ENCODE measurements around the gene TPST2.

TPST2 gene

DNA sequence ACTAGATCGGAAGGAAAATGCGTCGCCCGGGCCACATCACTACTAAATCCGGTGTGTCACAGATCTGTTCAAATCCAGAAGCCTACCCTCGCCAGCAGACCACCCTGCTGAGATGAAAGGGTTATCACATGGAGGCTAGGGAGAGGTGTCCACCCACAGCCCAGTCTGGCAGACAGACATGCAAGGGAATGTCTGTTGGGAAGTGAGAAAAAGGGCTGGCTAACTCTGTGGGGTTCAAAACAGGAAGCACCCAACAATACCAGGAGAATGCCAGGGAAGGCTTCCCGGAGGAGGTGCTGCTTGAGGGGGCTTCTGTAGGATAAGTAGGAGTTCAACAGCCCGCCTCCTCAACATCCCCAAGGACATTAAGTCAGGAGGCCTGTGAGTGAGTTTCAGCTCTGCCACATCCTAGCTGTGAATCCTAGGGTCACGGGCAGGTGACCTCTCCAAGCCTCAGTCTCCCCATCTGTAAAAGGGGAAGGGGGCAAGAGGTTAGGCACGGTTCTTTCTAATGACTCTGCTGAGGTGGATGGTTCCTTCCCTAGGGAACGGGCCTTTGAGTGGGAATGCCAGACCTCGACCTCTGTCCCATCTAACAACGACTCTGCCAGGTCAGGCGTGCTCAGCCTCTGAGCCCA lies 1.1 kb downstream of the TPST2 start:
- H3K4me3 ChIP-seq (ENCODE audit: low read depth, low read length): peak overlapping the region; percentile 85
- DNase-seq (ENCODE audit: low read depth): no peak
- TF ChIP-seq, protein P1, sequence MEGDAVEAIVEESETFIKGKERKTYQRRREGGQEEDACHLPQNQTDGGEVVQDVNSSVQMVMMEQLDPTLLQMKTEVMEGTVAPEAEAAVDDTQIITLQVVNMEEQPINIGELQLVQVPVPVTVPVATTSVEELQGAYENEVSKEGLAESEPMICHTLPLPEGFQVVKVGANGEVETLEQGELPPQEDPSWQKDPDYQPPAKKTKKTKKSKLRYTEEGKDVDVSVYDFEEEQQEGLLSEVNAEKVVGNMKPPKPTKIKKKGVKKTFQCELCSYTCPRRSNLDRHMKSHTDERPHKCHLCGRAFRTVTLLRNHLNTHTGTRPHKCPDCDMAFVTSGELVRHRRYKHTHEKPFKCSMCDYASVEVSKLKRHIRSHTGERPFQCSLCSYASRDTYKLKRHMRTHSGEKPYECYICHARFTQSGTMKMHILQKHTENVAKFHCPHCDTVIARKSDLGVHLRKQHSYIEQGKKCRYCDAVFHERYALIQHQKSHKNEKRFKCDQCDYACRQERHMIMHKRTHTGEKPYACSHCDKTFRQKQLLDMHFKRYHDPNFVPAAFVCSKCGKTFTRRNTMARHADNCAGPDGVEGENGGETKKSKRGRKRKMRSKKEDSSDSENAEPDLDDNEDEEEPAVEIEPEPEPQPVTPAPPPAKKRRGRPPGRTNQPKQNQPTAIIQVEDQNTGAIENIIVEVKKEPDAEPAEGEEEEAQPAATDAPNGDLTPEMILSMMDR (IDR thresholded peaks at IDR 0.05; ENCODE audit: insufficient read depth, low read depth, low read length, missing control alignments): no peak

DNA sequence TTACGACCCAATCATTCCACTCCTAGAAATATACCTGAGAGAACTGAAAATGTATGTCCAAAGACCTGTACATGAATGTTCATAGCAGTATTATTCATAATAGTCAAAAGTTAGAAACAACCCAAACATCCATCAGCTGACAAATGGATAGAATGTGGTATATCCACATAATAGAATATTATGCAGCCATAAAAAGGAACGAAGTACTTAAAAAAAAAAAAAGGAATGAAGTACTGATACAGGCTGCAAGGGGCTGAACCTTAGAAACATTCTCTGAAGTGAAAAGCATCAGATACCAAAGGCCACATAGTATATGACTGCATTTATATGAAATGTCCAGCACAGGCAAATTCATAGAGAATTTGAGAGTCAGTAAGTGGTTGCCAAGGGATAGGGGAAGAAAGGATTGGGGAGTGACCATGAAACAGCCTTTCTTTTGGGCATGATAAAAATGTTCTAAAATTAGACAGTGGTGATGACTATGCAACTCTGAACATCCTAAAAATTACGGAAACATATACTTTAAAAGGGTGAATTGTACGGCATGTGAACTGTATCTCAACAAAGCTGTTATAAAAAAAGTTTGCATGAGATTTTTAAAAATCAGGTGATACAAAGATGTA lies 1.8 kb downstream of the TPST2 start:
- TF ChIP-seq, protein P1 (IDR thresholded peaks at IDR 0.05; ENCODE audit: insufficient read depth, low read depth, low read length, missing control alignments): no peak
- no peak for DNase-seq (ENCODE audit: low read depth)
- H3K4me3 ChIP-seq (ENCODE audit: low read depth, low read length): no peak overlapping the region

DNA sequence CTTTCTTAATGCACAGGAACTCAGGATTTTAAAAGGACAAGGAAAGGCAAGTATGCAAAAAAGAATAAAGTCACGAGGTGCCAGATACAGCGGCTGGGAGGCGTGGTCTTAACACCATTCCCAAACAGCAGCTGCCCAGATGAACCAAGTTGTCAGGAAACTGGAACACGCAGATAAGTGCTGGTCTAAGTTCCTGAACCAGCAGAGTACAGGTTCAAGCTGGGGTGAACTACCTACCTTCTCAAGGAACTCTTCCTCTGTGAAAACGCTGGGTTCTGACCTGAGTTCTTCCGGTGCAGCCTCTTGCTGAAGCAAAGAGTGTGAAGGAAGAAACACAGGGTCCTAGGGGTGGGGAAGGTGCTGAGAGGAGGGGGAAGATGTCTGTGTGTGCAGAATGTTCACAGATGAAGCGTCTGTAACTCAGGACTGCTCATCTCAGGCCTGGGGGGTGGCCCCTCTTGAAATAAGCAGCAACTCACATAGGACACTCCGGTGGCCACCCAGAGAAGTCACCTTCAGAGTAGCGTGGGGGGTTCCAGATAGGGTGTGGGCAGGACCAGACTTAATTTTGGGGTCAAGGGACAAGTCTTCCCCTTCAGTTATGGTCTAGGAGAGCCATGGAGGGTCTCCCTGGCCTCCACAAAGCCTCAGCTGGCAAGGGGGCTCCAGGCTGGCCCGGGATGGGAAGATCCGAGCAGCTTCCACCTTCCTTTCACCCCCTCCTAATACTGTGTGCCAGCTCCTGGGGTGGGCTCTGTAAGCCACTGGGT lies 3.2 kb downstream of the TPST2 start:
- DNase-seq (ENCODE audit: low read depth): no peak
- H3K4me3 ChIP-seq (ENCODE audit: low read depth, low read length): no peak overlapping the region

DNA sequence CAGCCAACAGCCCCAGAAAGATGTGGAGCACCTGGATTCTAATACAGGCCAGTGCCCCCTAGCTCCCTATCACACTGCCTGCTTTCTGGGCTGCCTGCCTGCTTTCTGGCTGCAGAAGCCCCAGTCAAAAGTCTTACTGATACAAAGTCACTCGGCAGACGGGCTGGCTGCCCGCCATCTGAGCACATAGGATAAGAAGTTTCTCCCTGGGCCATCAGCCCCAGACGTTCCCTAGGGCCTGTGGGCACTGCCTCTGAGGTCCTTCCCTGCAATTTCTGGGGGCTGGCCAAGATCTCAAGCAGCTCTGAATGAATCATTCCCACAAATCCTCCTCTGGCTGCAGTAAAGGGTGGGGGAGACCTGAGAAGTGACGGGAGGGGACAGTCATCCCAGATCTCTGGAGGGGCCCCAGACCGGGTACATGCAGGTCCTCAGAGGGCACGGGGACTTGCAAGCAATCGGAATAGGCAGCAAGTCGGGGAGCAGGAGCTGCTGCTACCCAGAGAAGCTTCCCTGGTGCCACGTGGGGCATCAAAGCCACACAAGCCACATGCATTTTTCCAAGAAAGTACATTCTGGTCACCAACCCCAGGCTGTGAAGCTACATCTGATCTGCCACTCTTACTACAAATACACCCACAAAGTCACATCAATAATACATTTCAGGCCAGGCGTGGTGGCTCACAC lies 4.7 kb downstream of the TPST2 start:
- DNase-seq (ENCODE audit: low read depth): no peak
- H3K4me3 ChIP-seq (ENCODE audit: low read depth, low read length): no peak overlapping the region
- TF ChIP-seq, protein P1 (IDR thresholded peaks at IDR 0.05; ENCODE audit: insufficient read depth, low read depth, low read length, missing control alignments): no peak

More for the DNA sequence above, 3.2 kb downstream of the TPST2 start:
- TF ChIP-seq, protein P1 (IDR thresholded peaks at IDR 0.05; ENCODE audit: insufficient read depth, low read depth, low read length, missing control alignments): no peak

DNA sequence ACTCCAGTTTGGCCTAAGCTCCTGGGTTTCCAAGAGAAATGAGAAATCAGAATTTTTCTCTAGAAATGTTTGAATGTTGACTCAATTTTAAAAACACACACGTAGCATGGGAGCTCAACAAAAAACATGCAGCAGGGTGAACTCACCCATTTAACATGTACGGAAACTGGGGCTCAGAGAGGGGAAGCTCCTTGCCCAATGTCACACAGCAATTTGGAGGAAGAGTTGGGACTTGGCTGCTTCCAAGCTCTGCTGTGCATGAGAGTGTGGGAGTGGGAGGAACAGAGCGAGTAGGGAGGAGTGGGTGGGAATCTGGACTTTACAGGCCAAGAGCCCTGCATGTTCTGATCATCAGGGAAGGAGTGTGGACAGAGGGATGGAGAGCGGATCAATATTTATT lies 5.9 kb downstream of the TPST2 start:
- no peak for DNase-seq (ENCODE audit: low read depth)
- TF ChIP-seq, protein P1 (IDR thresholded peaks at IDR 0.05; ENCODE audit: insufficient read depth, low read depth, low read length, missing control alignments): no peak
- no peak overlapping the region for H3K4me3 ChIP-seq (ENCODE audit: low read depth, low read length)

DNA sequence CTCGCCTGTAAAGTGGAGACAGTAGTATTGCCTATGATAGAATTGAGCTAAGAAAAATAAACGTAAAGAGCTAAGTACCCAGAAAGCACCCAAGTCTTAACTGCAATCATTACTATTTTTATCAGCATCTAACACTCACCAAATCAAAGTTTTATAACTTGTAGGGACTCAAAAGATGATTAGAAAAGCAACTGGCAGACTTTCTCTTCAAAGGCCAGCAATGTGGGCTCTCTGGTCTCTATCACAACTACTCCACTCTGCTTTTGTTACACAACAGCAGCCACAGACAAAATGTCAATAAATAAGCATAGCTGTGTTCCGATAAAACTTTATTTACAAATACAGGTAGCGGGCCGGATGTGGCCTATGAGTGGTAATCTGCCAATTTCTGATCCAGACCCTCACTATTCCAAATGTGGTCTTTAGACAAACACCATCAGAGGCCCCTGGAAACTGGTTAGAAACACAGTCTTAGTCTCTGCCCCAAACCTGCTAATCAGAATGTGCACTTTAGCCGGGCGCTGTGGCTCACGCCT lies 8.2 kb downstream of the TPST2 start:
- no peak overlapping the region for H3K4me3 ChIP-seq (ENCODE audit: low read depth, low read length)
- TF ChIP-seq, protein P1 (IDR thresholded peaks at IDR 0.05; ENCODE audit: insufficient read depth, low read depth, low read length, missing control alignments): no peak
- DNase-seq (ENCODE audit: low read depth): no peak

Measured in GM12865 (cell line).